ENCODE data around the gene BCL7C. TPM values are rescaled to one million over a fixed set of nuclear protein-coding genes. Genes with fewer than 3 reads are reported as not detected.

The BCL7C gene
- total and polyA plus RNA-seq, 2 of the 4 experiments (the other 2 are of a cell fraction) = 32.3 to 34.9 TPM

- Histone ChIP-seq H2BK5ac (ENCODE audit: low read depth, low read length, poor library complexity, severe bottlenecking) (no peak overlapping the region), H3K18ac (ENCODE audit: low read depth, low read length) (no peak overlapping the region), H3K27ac (ENCODE audit: insufficient read depth, low read length) (no peak overlapping the region), H3K56ac (ENCODE audit: extremely low read depth, insufficient read depth, low read length) (no peak overlapping the region), H4K20me1 (ENCODE audit: insufficient read depth, low read length) (no peaks in the 10 kb centered on the region), H3K14ac (replicated peaks; ENCODE audit: low read depth, low read length) (no peak overlapping the region), H3K9me1 (ENCODE audit: insufficient read depth, low read length) (no peaks in the 10 kb centered on the region; the same call in 1 of the 2 replicates), H4K8ac (ENCODE audit: low read depth in 2 of 2, low read length in 2 of 2) (no peak overlapping the region), H3K9me3 (ENCODE audit: control insufficient read depth, insufficient read depth, low read length) (no peaks in the 10 kb centered on the region), H3K79me1 (ENCODE audit: low read depth in 1 of 2, low read length in 2 of 2) (no peaks in the 10 kb centered on the region; a peak in 2 of 4 replicates), H4K91ac (ENCODE audit: insufficient read depth, low read depth, low read length) (no peak overlapping the region), H2BK15ac (ENCODE audit: low read depth, low read length) (no peak overlapping the region), H3K23ac (ENCODE audit: low read depth, low read length) (no peak overlapping the region), H3K9ac (ENCODE audit: low read depth, low read length) (no peak overlapping the region), H3K4me2 (ENCODE audit: low read depth, low read length) (no peak overlapping the region), H3K36me3 (ENCODE audit: control insufficient read depth, insufficient read depth, low read length) (0 out of 2 replicates have a peak, but pooled peaks cover 1% of the 10 kb centered on the region), H3K4ac (ENCODE audit: low read depth, low read length) (no peak overlapping the region), H4K5ac (ENCODE audit: low read depth, low read length) (no peak overlapping the region), H3K4me3 (ENCODE audit: insufficient read depth, low read depth, low read length) (no peak overlapping the region), H2AK9ac (replicated peaks; ENCODE audit: low read depth, low read length, poor library complexity) (no peak overlapping the region), H2AFZ (replicated peaks; ENCODE audit: low read length, poor library complexity) (no peak overlapping the region), H2BK20ac (ENCODE audit: low read depth, low read length) (no peak overlapping the region), H3K4me1 (ENCODE audit: control insufficient read depth, insufficient read depth, low read length) (peaks cover 5% of the 10 kb centered on the region; the same call in 1 of the 2 replicates), H2BK120ac (ENCODE audit: low read depth, low read length) (no peak overlapping the region), H2AK5ac (ENCODE audit: low read depth, low read length) (no peak overlapping the region), H3K27me3 (ENCODE audit: control insufficient read depth, insufficient read depth, low read length) (no peaks in the 10 kb centered on the region)
- WGBS, 2 experiments (ENCODE audit: extremely low coverage in 2 of 2, insufficient read length in 1 of 2) = 95% methylated on average over 3 of the region's 4 CpGs; no CpG with 5 or more reads in 1 of the 2 experiments
- POLR2A ChIA-PET (ENCODE audit: unreplicated experiment) = no interaction called here
- DNase-seq = no peak
- dilution Hi-C loops (cut with HindIII; ENCODE audit: low sequenced_read_pairs, unreplicated experiment) (no loop called here), in situ Hi-C loops (cut with MboI; ENCODE audit: low sequenced_read_pairs) (loop anchor here (5.0 kb wide), 1 partner anchor 60 kb away; no protein-coding TSS in a partner anchor), intact Hi-C loops (cut with micrococcal nuclease) (no loop called here)
- CTCF ChIA-PET = interaction anchor here (0.6 to 2.2 kb wide), 2 partner anchors 55 to 62 kb away, joined by 3 to 9 read pairs; no protein-coding TSS in a partner anchor
- TF ChIP-seq POLR2A (IDR thresholded peaks at IDR 0.05; ENCODE audit: low read depth, low read length) = no peak
- TF ChIP-seq MAFK (IDR thresholded peaks at IDR 0.05; ENCODE audit: low read depth, low read length) = peak; percentile 64; the same call in 1 of the 2 replicates
- no peak for ATAC-seq (ENCODE audit: low read depth)
- no TSS peak for BruUV-seq (replicated peaks)
Observed at GRCh38 chr16:30846649-30847402, 47.1 kb downstream of the BCL7C start.
